H1 (cell line): ENCODE data around the gene CCDC198. TPM values are rescaled to one million over a fixed set of nuclear protein-coding genes. Genes with fewer than 3 reads are reported as not detected.

Experiments used
- SP2 ChIP-seq: IDR thresholded peaks from 2 replicates; pipeline ENCODE4 v1.6.1; 2012; ENCODE audit warnings: mild to moderate bottlenecking, low read length, inconsistent platforms
- polyA plus RNA-seq, 7 experiments: library from polyadenylated mRNA; depleted of rRNA in 3 of 7; stranded (reverse) in 5 of 7; unstranded in 2 of 7; fragments of >200 nt in 5 of 7; fragments of 200-250 nt in 2 of 7; gene quantifications; 1 replicate in 5 of 7; 2 replicates in 1 of 7; 4 replicates in 1 of 7; pipeline versions ENCODE4 v1.2.1 to v1.2.3, GENCODE V29; 2011 to 2013; ENCODE audit warnings: missing spikeins in 2 of 7, mixed read lengths in 2 of 7
- total RNA-seq: library from RNA; stranded (reverse); fragmentation: NEBNext Ultra II Directional; extraction: Animal tissue kit (Norgen Biotek cat#: 25700); gene quantifications from 2 replicates; pipeline ENCODE4 v1.2.1, GENCODE V29; 2021
- TF ChIP-seq, protein P1 (sequence below): fragments of 300-600 bp; sonication (generic); IDR thresholded peaks from 2 replicates; pipeline ENCODE4 v1.7.1; 2012; ENCODE audit warnings: low read length, moderate library complexity, mild to moderate bottlenecking, inconsistent platforms; ENCODE audit not compliant: insufficient replicate concordance
- TF ChIP-seq, protein P2 (sequence below), 3 experiments: IDR thresholded peaks; 1 replicate in 2 of 3; 2 replicates in 1 of 3; pipeline versions ENCODE4 v1.5.1 to v1.6.1; 2011; ENCODE audit warnings: low read length in 3 of 3, mild to moderate bottlenecking in 3 of 3, inconsistent platforms in 2 of 3, low read depth in 1 of 3, moderate library complexity in 1 of 3; ENCODE audit not compliant: insufficient read depth in 1 of 3; ENCODE audit errors: control extremely low read depth in 1 of 3

The CCDC198 gene
- total and polyA plus RNA-seq, 2 of the 8 experiments (the other 6 are each of a cell fraction or from before 2014, with no cell fraction given), result not detected

DNA sequence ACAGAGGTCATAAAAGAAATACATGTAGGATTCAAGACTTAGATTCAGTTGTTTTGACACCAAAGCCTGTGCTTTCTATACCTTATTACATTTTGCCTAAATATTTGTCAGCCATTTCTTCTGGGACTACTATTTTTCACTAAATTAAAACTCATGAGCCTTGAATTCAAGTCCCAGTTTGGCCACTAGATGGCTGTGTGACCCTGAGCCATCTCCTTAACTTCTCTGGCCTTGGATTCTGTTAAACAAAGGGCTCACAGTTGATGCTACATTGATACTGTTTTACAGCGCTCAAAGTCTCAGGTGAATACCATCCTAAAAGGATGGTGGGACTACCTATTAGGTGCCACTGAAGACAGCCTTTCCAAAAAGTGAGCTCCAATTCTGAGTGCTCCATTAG lies 39.6 kb upstream of the CCDC198 start (continued):
- TF ChIP-seq, protein P1, sequence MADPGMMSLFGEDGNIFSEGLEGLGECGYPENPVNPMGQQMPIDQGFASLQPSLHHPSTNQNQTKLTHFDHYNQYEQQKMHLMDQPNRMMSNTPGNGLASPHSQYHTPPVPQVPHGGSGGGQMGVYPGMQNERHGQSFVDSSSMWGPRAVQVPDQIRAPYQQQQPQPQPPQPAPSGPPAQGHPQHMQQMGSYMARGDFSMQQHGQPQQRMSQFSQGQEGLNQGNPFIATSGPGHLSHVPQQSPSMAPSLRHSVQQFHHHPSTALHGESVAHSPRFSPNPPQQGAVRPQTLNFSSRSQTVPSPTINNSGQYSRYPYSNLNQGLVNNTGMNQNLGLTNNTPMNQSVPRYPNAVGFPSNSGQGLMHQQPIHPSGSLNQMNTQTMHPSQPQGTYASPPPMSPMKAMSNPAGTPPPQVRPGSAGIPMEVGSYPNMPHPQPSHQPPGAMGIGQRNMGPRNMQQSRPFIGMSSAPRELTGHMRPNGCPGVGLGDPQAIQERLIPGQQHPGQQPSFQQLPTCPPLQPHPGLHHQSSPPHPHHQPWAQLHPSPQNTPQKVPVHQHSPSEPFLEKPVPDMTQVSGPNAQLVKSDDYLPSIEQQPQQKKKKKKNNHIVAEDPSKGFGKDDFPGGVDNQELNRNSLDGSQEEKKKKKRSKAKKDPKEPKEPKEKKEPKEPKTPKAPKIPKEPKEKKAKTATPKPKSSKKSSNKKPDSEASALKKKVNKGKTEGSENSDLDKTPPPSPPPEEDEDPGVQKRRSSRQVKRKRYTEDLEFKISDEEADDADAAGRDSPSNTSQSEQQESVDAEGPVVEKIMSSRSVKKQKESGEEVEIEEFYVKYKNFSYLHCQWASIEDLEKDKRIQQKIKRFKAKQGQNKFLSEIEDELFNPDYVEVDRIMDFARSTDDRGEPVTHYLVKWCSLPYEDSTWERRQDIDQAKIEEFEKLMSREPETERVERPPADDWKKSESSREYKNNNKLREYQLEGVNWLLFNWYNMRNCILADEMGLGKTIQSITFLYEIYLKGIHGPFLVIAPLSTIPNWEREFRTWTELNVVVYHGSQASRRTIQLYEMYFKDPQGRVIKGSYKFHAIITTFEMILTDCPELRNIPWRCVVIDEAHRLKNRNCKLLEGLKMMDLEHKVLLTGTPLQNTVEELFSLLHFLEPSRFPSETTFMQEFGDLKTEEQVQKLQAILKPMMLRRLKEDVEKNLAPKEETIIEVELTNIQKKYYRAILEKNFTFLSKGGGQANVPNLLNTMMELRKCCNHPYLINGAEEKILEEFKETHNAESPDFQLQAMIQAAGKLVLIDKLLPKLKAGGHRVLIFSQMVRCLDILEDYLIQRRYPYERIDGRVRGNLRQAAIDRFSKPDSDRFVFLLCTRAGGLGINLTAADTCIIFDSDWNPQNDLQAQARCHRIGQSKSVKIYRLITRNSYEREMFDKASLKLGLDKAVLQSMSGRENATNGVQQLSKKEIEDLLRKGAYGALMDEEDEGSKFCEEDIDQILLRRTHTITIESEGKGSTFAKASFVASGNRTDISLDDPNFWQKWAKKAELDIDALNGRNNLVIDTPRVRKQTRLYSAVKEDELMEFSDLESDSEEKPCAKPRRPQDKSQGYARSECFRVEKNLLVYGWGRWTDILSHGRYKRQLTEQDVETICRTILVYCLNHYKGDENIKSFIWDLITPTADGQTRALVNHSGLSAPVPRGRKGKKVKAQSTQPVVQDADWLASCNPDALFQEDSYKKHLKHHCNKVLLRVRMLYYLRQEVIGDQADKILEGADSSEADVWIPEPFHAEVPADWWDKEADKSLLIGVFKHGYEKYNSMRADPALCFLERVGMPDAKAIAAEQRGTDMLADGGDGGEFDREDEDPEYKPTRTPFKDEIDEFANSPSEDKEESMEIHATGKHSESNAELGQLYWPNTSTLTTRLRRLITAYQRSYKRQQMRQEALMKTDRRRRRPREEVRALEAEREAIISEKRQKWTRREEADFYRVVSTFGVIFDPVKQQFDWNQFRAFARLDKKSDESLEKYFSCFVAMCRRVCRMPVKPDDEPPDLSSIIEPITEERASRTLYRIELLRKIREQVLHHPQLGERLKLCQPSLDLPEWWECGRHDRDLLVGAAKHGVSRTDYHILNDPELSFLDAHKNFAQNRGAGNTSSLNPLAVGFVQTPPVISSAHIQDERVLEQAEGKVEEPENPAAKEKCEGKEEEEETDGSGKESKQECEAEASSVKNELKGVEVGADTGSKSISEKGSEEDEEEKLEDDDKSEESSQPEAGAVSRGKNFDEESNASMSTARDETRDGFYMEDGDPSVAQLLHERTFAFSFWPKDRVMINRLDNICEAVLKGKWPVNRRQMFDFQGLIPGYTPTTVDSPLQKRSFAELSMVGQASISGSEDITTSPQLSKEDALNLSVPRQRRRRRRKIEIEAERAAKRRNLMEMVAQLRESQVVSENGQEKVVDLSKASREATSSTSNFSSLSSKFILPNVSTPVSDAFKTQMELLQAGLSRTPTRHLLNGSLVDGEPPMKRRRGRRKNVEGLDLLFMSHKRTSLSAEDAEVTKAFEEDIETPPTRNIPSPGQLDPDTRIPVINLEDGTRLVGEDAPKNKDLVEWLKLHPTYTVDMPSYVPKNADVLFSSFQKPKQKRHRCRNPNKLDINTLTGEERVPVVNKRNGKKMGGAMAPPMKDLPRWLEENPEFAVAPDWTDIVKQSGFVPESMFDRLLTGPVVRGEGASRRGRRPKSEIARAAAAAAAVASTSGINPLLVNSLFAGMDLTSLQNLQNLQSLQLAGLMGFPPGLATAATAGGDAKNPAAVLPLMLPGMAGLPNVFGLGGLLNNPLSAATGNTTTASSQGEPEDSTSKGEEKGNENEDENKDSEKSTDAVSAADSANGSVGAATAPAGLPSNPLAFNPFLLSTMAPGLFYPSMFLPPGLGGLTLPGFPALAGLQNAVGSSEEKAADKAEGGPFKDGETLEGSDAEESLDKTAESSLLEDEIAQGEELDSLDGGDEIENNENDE, result no peak
- TF ChIP-seq, protein P2, sequence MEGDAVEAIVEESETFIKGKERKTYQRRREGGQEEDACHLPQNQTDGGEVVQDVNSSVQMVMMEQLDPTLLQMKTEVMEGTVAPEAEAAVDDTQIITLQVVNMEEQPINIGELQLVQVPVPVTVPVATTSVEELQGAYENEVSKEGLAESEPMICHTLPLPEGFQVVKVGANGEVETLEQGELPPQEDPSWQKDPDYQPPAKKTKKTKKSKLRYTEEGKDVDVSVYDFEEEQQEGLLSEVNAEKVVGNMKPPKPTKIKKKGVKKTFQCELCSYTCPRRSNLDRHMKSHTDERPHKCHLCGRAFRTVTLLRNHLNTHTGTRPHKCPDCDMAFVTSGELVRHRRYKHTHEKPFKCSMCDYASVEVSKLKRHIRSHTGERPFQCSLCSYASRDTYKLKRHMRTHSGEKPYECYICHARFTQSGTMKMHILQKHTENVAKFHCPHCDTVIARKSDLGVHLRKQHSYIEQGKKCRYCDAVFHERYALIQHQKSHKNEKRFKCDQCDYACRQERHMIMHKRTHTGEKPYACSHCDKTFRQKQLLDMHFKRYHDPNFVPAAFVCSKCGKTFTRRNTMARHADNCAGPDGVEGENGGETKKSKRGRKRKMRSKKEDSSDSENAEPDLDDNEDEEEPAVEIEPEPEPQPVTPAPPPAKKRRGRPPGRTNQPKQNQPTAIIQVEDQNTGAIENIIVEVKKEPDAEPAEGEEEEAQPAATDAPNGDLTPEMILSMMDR (IDR thresholded peaks at IDR 0.05; ENCODE audit: control extremely low read depth in 1 of 3, insufficient read depth in 1 of 3, low read depth in 1 of 3, low read length in 3 of 3), result peak in 2 of 3 experiments; percentile 56 to 64; a peak in 3 of 4 replicates
- no peak for TF ChIP-seq SP2
